Non-pigmented ciliary epithelial cell (primary cell): ENCODE results near the gene ERLIN1.
"Not testable (repeated sequence)": the region's sequence is repeated elsewhere in the genome, so short reads cannot be mapped to it uniquely, and the experiment has no call there.

Source experiments
- DNase-seq: peaks from one replicate; pipeline ENCODE4 v3.0.0-alpha.2; 2010; ENCODE audit warnings: low read depth

Gene ERLIN1

GRCh38 chr10:100133801-100134200 lies 52.0 kb downstream of the ERLIN1 start:
- DNase-seq = no peak

DNA sequence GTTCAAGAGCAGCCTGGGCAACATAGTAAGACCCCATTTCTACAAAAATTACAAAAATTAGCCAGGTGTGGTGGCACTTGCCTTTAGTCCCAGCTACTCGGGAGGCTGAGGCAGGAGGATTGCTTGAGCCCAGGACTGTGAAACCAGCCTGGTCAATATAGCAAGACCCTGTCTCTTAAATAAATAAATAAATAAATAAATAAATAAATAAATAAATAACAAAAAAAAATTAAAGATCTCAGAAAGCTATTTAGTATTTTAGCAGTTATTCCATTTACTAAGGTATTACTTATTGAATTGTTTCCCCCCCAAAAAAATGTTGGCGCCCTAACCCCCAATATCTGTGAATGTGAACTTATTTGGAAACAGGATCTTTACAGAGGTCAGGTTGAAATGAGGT lies 53.4 kb downstream of the ERLIN1 start:
- DNase-seq = no peak

DNA sequence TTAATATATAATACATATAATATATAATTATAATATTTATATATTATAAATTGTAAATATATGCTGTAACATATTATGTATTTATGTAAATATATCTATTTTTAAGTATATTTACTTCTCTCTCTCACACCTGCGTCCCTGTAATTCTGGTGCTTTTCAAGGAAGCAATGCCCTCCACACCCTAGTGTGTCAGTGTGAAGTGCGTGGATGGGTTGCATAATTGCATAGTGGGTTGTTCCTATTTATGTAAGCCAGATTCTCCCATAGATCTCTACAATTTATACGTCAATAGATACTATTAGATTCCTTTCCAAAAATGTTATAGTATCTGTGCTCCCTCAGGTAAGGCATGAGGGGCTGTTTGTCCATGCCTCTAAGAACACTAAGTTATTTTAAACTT lies 54.3 kb downstream of the ERLIN1 start:
- no peak for DNase-seq

DNA sequence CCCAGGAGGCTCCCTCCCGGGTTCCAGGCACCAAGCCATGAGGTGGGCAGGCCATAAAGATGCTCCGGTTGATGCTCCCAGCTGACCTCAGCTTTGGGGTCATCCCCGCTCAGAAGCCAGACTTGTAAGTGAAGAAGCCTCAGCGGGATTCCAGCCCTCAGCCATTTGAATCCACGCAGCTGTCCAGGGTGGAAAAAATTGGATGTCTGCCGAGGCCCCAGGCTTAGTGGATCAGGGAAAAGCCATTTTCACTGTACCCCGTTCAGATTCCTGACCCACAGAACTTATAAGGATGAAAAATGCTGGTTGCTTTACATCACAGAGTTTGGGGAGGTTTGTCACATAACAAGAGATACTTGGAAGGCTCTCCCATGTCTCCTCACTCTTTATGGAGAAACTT lies 55.0 kb downstream of the ERLIN1 start:
- no peak for DNase-seq

DNA sequence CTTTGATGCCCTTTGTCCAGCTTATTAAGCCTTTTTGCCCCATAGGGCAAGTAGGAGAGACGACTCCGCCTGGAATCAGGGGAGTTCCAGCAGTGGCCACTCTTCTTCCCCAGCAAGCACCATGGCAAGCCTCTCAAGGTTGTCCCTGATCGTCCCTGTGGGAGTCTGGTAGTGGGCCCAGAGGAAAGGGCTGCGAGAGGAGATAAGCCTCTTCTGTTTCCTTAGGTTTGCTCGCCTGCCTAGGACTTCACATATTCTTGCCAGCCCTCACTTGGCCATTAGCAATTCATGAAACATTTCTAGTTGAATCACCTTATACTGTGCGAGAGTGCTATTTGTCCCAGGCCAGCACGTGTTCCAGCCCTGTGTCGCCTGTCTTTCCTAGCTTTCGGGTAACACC lies 56.4 kb downstream of the ERLIN1 start:
- DNase-seq = no peak

GRCh38 chr10:100128951-100129350 lies 56.9 kb downstream of the ERLIN1 start:
- no peak for DNase-seq

DNA sequence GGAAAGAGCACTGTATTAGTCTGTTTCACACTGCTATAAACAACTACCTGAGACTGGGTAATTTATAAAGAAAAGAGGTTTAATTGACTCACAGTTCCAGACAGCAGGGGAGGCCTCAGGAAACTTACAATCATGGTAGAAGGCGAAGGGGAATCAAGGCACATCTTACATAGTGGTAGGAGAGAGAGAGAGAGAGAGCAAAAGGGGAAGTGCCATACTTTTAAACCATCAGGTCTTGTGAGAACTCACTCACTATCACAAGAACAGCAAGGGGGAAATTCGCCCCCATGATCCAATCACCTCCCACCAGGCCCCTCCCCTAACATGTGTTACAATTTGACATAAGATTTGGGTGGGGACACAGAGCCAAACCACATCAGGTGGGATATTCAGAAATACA lies 60.5 kb downstream of the ERLIN1 start:
- DNase-seq = not testable (repeated sequence)

DNA sequence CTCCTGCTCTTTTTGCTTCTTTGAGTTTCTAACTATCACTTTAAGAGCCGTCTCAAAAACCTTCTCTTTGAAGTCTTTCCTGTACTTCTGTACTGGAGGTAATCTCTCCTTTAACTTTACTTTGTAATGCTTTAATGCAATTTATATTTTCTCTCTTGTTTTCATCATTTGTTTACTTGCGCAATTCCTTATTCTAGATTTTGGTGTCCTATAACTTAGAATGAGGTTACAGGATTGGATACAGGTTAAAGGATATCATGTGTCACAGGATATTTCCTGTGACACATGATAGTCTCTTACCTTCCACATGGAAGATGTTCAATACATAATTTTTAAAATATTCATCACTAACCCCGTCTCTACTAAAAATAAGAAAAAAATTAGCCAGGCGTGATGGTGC lies 61.7 kb downstream of the ERLIN1 start:
- DNase-seq = no peak

GRCh38 chr10:100122780-100123179 lies 63.0 kb downstream of the ERLIN1 start:
- DNase-seq = no peak

DNA sequence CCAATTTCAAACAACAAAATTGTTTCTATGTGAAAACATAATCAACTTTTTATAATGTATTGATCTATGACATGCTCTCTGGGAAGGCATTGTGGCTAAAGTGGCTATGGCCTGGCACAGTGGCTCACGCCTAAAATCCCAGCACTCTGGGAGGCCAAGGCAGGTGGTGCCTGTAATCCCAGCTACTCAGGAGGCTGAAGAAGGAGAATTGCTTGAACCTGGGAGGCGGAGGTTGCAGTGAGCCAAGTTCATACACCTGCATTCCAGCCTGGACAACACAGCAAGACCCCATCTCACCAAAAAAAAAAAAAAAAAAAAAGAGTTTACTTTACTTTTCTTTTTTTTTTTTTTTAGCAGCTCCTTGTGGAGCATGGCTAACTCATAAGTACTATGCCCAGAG lies 65.3 kb downstream of the ERLIN1 start:
- DNase-seq = no peak

GRCh38 chr10:100119726-100120125 lies 66.1 kb downstream of the ERLIN1 start:
- no peak for DNase-seq

- no peak for DNase-seq
These were observed 70.7 kb downstream of the ERLIN1 start for GRCh38 chr10:100114976-100115770.

DNA sequence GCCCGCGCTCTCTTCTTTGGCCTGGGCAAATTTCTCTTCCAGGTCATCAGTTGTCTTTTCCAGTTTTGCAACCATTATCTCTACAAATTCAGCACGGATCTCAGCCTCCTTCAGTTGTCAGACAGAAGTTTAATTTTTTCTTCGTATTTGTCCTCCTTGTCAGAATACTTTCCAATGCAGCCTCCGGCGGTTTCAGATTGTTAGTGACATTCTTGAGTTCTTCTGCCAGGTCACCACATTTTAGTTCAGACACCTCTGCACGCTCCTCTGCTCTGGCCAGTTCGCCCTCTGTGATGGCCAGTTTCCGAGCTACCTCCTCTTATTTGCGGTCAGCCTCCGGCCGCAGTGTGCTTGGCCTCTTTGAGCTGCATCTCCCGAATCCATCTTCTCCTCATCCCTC lies 71.4 kb downstream of the ERLIN1 start:
- no peak for DNase-seq

- DNase-seq = no peak
These were observed 76.2 kb downstream of the ERLIN1 start for GRCh38 chr10:100109670-100110069.

DNA sequence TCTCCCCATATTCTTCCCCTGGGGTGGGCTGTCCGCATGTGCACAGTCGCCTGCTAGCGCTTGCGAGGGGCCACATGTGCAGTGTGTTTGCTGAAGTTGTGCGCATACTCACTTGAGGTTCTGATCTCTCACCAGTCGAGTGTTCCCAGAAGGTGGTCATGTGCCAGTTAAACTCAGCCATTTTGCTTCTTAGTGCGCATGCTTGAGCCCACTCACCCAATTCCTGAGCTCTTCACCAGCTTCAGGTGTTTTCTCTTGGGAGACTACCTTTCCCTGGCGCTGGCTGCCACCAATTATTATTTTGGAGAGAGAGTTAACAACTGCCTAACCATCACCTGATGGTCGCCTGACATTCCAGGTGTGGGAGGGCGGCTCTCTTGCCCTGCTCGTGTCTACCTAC lies 79.0 kb downstream of the ERLIN1 start:
- no peak for DNase-seq

- no peak for DNase-seq
These were observed 81.5 kb downstream of the ERLIN1 start for GRCh38 chr10:100104300-100104699.

DNA sequence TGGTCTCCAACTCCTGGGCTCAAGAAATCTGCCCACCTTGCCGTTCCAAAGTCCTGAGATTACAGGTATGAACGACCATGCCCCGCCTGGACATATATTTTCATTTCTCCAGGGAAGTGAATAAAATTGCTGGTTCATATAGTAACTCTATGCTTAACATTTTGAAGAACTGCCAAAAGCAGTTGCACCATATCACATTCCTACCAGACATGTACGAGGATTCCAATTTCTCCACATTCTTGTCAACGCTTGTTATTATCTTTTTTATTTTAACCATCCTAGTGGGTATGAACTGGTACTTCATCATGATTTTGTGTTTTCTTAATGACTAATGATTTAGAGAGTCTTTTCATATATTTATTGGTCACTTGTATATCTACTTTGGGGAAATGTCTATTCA lies 82.2 kb downstream of the ERLIN1 start:
- DNase-seq = no peak

DNA sequence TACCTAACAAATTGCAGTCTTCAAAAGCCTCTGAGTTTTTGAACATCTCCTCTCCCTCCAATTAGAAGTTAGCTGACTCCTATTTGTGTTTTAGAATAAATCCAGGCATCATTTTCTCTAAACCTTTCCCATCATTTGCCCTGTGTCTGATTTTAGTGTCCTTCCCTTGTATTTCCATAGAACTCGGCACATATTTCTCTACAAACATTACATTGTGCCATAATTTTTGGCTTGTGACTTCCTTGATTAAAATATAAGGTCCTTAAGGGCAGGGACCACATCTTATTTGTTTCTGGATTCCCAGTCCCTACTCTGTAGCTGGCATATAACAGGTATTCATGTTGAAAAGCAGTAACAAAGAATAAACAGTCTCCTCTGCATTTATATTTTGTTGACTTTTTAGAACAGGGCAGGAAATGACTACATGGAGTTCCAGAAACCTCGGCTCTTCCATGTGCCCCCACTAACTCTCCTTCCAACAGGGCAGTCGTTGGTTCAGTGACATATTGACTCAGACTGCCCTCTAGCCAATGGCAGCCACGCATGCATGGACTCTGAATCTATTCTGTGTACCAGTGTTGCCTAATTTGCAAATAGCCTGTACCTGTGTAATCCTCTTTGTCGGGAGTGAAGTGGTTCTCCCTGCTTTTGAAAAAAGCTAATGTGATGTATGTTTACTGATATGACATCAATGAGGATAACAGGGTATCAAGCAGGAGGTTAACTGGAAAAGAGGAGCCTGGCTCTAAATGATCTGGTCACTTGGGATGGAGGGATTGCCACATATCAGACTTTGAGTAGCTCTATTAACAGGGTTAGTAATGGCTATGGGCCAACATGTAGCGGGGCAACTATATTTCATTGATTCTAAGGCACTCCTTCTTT lies 84.4 kb downstream of the ERLIN1 start:
- no peak for DNase-seq

- no peak for DNase-seq
These were observed 85.1 kb downstream of the ERLIN1 start for GRCh38 chr10:100100651-100101184.
